Endothelial cell (in vitro differentiated cells): Measurements from ENCODE around the gene VBP1. TPM values are rescaled to one million over a fixed set of nuclear protein-coding genes. Genes with fewer than 3 reads are reported as not detected.

Source experiments
- DNase-seq: peaks from one replicate; pipeline ENCODE4 v3.0.0; 2021; ENCODE audit warnings: low spot score
- H3K27ac Mint-ChIP-seq: one replicate; pipeline ENCODE4 v1.8.0; 2021; ENCODE audit warnings: mixed read lengths, inconsistent platforms; ENCODE audit not compliant: unreplicated experiment
- H3K27me3 Mint-ChIP-seq: one replicate; pipeline ENCODE4 v1.8.0; 2021; ENCODE audit warnings: mild to moderate bottlenecking, moderate library complexity, mixed read lengths, inconsistent platforms; ENCODE audit not compliant: unreplicated experiment
- H3K36me3 Mint-ChIP-seq: one replicate; pipeline ENCODE4 v1.8.0; 2021; ENCODE audit warnings: mild to moderate bottlenecking, low read depth, mixed read lengths, inconsistent platforms; ENCODE audit not compliant: unreplicated experiment
- H3K4me1 Mint-ChIP-seq: one replicate; pipeline ENCODE4 v1.8.0; 2021; ENCODE audit warnings: mild to moderate bottlenecking, mixed read lengths, inconsistent platforms; ENCODE audit not compliant: unreplicated experiment
- H3K4me3 Mint-ChIP-seq: one replicate; pipeline ENCODE4 v1.8.0; 2021; ENCODE audit warnings: mild to moderate bottlenecking, mixed read lengths, inconsistent platforms; ENCODE audit not compliant: unreplicated experiment
- H3K9me3 Mint-ChIP-seq: one replicate; pipeline ENCODE4 v1.8.0; 2021; ENCODE audit warnings: mixed read lengths, inconsistent platforms; ENCODE audit not compliant: unreplicated experiment
- total RNA-seq: library from RNA; stranded (reverse); fragmentation: NEBNext Ultra II Directional; extraction: Animal tissue kit (Norgen Biotek cat#: 25700); gene quantifications from one replicate; pipeline ENCODE4 v1.2.1, GENCODE V29; 2021; ENCODE audit not compliant: unreplicated experiment
- TF ChIP-seq, protein P1 (sequence below): fragments of 200-600 bp; sonication (generic); IDR thresholded peaks from one replicate; pipeline ENCODE4 v1.5.0; 2021; ENCODE audit warnings: antibody characterized with exemption; ENCODE audit not compliant: unreplicated experiment

VBP1 gene
- total RNA-seq, 1 donor from 2014 or later = 39.0 TPM

- Mint-ChIP-seq H3K27ac (no peak overlapping the region), H3K9me3 (no peaks in the 10 kb centered on the region), H3K36me3 (no peaks in the 10 kb centered on the region), H3K27me3 (no peaks in the 10 kb centered on the region), H3K4me3 (no peak overlapping the region), H3K4me1 (no peaks in the 10 kb centered on the region)
- TF ChIP-seq, protein P1, sequence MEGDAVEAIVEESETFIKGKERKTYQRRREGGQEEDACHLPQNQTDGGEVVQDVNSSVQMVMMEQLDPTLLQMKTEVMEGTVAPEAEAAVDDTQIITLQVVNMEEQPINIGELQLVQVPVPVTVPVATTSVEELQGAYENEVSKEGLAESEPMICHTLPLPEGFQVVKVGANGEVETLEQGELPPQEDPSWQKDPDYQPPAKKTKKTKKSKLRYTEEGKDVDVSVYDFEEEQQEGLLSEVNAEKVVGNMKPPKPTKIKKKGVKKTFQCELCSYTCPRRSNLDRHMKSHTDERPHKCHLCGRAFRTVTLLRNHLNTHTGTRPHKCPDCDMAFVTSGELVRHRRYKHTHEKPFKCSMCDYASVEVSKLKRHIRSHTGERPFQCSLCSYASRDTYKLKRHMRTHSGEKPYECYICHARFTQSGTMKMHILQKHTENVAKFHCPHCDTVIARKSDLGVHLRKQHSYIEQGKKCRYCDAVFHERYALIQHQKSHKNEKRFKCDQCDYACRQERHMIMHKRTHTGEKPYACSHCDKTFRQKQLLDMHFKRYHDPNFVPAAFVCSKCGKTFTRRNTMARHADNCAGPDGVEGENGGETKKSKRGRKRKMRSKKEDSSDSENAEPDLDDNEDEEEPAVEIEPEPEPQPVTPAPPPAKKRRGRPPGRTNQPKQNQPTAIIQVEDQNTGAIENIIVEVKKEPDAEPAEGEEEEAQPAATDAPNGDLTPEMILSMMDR = no peak
- DNase-seq = no peak
These were observed 63.6 kb downstream of the VBP1 start for GRCh38 chrX:155279873-155280272.

Other genes starting within 250 kb of the VBP1 start
- 4.5 TPM for gene F8, start 193.7 kb upstream of the VBP1 start, total RNA-seq
- gene FUNDC2, start 189.6 kb upstream of the VBP1 start, total RNA-seq = 54.5 TPM
- 6.1 TPM for gene CMC4, start 145.3 kb upstream of the VBP1 start, total RNA-seq
- gene MTCP1, start 145.3 kb upstream of the VBP1 start, total RNA-seq = 15.2 TPM
- 42.5 TPM for gene BRCC3, start 145.0 kb upstream of the VBP1 start, total RNA-seq
- 1.3 TPM for gene RAB39B, start 48.0 kb downstream of the VBP1 start, total RNA-seq
- gene CLIC2, start 118.2 kb downstream of the VBP1 start, total RNA-seq = not detected
- not detected for gene F8A2, start 165.6 kb downstream of the VBP1 start, total RNA-seq
- 0.31 TPM for gene F8A3, start 242.2 kb downstream of the VBP1 start, total RNA-seq